CD4-positive, alpha-beta T cell (primary cell): ENCODE results near the gene NHLRC3. TPM values are rescaled to one million over a fixed set of nuclear protein-coding genes. Genes with fewer than 3 reads are reported as not detected.
A peak's percentile ranks its signal among the peaks of the same experiment; 100 is the strongest.

ENCODE experiments used
- ATAC-seq: fragments of 200-7000 bp; cut with Tn5 transposase; one replicate; pipeline ENCODE4 v1.10.0; 2022; ENCODE audit warnings: mild to moderate bottlenecking; ENCODE audit not compliant: poor library complexity
- CTCF ChIA-PET: fragments of 350-600 bp; sonication (Branson Sonifier 250); formaldehyde crosslinking; loops from one replicate; lab custom pipeline; 2021; ENCODE audit warnings: antibody characterized with exemption, inconsistent platforms; lab: Charles Lee
- POLR2A ChIA-PET: fragments of 350-600 bp; sonication (Branson Sonifier 250); formaldehyde crosslinking; loops from one replicate; lab custom pipeline; 2021; ENCODE audit warnings: antibody characterized with exemption, inconsistent platforms; lab: Charles Lee
- DNase-seq, 14 experiments: peaks; one replicate each; pipeline ENCODE4 v3.0.0-alpha.2; 2013 to 2020; ENCODE audit warnings: mixed read lengths in 2 of 14
- H3K27ac ChIP-seq, 2 donors: one replicate each; pipeline versions ENCODE4 v1.5.1 to v1.7.0; 2013; ENCODE audit warnings: low read length in 2 of 2, low read depth in 1 of 2, mild to moderate bottlenecking in 1 of 2
- H3K27me3 ChIP-seq, 2 experiments: 1 replicate in 1 of 2; 2 replicates in 1 of 2; pipeline versions ENCODE4 v1.6.1 to v1.7.0; 2013; ENCODE audit warnings: low read length in 2 of 2, control low read depth in 1 of 2, mild to moderate bottlenecking in 1 of 2, moderate library complexity in 1 of 2; ENCODE audit not compliant: insufficient read depth in 2 of 2, control insufficient read depth in 1 of 2
- H3K36me3 ChIP-seq: one replicate; pipeline ENCODE4 v1.6.1; 2013; ENCODE audit warnings: low read length, control low read depth; ENCODE audit not compliant: insufficient read depth
- H3K4me1 ChIP-seq: one replicate; pipeline ENCODE4 v1.6.1; 2013; ENCODE audit warnings: low read length, control low read depth; ENCODE audit not compliant: insufficient read depth
- H3K4me3 ChIP-seq: one replicate; pipeline ENCODE4 v1.5.1; 2013; ENCODE audit warnings: mild to moderate bottlenecking, low read length, moderate library complexity
- H3K9me3 ChIP-seq, 2 experiments: 1 replicate in 1 of 2; 2 replicates in 1 of 2; pipeline versions ENCODE4 v1.6.1 to v1.7.0; 2013; ENCODE audit warnings: low read length in 2 of 2, mild to moderate bottlenecking in 2 of 2, control low read depth in 1 of 2, moderate library complexity in 1 of 2; ENCODE audit not compliant: control insufficient read depth in 1 of 2, insufficient read depth in 1 of 2
- H3K27ac Mint-ChIP-seq: one replicate; pipeline ENCODE4 v1.8.0; 2020; ENCODE audit warnings: mixed read lengths
- H3K27me3 Mint-ChIP-seq: one replicate; pipeline ENCODE4 v1.8.0; 2021; ENCODE audit warnings: mixed read lengths
- H3K36me3 Mint-ChIP-seq: one replicate; pipeline ENCODE4 v1.8.0; 2021; ENCODE audit warnings: low read depth, mixed read lengths
- H3K4me1 Mint-ChIP-seq: one replicate; pipeline ENCODE4 v1.8.0; 2021; ENCODE audit warnings: low read depth, mixed read lengths
- H3K4me3 Mint-ChIP-seq: one replicate; pipeline ENCODE4 v1.8.0; 2020; ENCODE audit warnings: mild to moderate bottlenecking, mixed read lengths
- H3K9me3 Mint-ChIP-seq: one replicate; pipeline ENCODE4 v1.8.0; 2020; ENCODE audit warnings: mixed read lengths
- intact Hi-C, 2 experiments: fragments of 100-400 bp; cut with DNase I in 1 of 2; cut with micrococcal nuclease in 1 of 2; formaldehyde crosslinking; loops; one replicate each; pipeline versions ENCODE4 v1.15.1 to v1.9.0; 2023 to 2025; cut with DNase I, micrococcal nuclease
- total RNA-seq, 174 experiments: library from RNA in 2 of 174; stranded (reverse) in 2 of 174; gene quantifications; one replicate each; pipeline ENCODE4 v1.2.3 and lab custom pipeline; 2021 to 2026
- TF ChIP-seq, protein P1 (sequence below): fragments of 200-600 bp; IDR thresholded peaks from one replicate; pipeline ENCODE4 v1.8.0; 2022; ENCODE audit warnings: antibody characterized with exemption, mild to moderate bottlenecking

Gene NHLRC3
- total RNA-seq, 2 experiments from 2014 or later, result 3.9 to 5.9 TPM

DNA sequence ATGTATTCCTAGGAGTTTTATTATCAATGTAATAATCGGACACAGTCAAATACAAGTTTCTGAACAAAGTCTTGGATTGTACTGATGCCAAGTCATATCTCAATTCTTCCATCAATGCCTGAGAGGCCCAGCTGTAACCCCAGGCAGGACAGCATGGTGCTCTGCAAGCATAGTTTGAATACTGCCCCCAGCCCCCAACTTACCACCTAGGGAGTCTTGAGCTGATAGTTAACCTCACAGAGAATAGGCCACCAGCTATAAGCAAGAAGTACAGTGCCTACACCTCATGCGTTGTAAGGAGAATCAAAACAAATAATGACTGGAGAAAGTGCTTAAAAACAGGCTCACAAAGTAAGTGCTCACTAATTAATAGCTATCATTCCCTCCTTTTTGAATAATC is 3.1 kb upstream of the NHLRC3 start:
- Histone ChIP-seq H3K27me3 (no peaks in the 10 kb centered on the region), H3K9me3 (no peaks in the 10 kb centered on the region), H3K36me3 (peaks cover 7% of the 10 kb centered on the region), H3K27ac (no peak overlapping the region), H3K4me3 (peak overlapping the region; percentile 80), H3K4me1 (peaks cover 12% of the 10 kb centered on the region)
- Mint-ChIP-seq H3K9me3 (no peaks in the 10 kb centered on the region), H3K4me1 (peaks cover 74% of the 10 kb centered on the region), H3K27me3 (no peaks in the 10 kb centered on the region), H3K27ac (peak overlapping the region; percentile 98), H3K4me3 (peak overlapping the region; percentile 95), H3K36me3 (peaks cover 37% of the 10 kb centered on the region)
- ATAC-seq, result no peak
- CTCF ChIA-PET, result no interaction called here
- DNase-seq, result no peak
- intact Hi-C loops, result loop anchor here (5.0 to 10.0 kb wide), 3 partner anchors 622 to 1980 kb away; partner anchors contain the start of genes COG6 (in 1 of the 2) and SUPT20H (in 1 of the 2)
- POLR2A ChIA-PET, result no interaction called here
- TF ChIP-seq, protein P1, sequence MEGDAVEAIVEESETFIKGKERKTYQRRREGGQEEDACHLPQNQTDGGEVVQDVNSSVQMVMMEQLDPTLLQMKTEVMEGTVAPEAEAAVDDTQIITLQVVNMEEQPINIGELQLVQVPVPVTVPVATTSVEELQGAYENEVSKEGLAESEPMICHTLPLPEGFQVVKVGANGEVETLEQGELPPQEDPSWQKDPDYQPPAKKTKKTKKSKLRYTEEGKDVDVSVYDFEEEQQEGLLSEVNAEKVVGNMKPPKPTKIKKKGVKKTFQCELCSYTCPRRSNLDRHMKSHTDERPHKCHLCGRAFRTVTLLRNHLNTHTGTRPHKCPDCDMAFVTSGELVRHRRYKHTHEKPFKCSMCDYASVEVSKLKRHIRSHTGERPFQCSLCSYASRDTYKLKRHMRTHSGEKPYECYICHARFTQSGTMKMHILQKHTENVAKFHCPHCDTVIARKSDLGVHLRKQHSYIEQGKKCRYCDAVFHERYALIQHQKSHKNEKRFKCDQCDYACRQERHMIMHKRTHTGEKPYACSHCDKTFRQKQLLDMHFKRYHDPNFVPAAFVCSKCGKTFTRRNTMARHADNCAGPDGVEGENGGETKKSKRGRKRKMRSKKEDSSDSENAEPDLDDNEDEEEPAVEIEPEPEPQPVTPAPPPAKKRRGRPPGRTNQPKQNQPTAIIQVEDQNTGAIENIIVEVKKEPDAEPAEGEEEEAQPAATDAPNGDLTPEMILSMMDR, result no peak

DNA sequence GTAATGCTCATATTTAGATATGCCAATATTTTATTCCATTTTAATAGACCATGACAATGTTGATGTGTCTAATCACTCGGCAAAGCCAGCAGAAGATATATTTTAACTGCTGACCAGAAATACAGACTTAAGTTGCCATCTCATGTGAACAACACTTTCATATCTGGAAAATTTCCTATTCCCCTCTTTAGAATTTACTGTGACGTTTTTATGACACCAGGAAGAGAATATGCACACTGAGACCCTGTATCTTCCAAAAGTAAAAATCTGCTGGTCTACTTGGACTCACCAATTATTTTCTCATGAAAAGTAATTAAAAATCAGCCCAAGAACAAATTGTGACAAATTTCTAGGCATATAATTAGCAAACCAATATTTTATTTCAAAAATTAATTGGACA is 2.5 kb upstream of the NHLRC3 start:
- Histone ChIP-seq H3K36me3 (peaks cover 3% of the 10 kb centered on the region), H3K4me3 (peak overlapping the region; percentile 80), H3K4me1 (peaks cover 12% of the 10 kb centered on the region), H3K27ac (no peak overlapping the region), H3K9me3 (no peaks in the 10 kb centered on the region), H3K27me3 (no peaks in the 10 kb centered on the region)
- Mint-ChIP-seq H3K36me3 (peaks cover 35% of the 10 kb centered on the region), H3K4me3 (peak overlapping the region; percentile 95), H3K27ac (peak overlapping the region; percentile 98), H3K4me1 (peaks cover 80% of the 10 kb centered on the region), H3K9me3 (no peaks in the 10 kb centered on the region), H3K27me3 (no peaks in the 10 kb centered on the region)
- ChIA-PET CTCF (no interaction called here), POLR2A (interaction anchor here (2.7 kb wide), 1 partner anchor 13 kb away, joined by 11 read pairs; no protein-coding TSS in a partner anchor)
- DNase-seq, result no peak
- intact Hi-C loops, result loop anchor here (5.0 to 10.0 kb wide), 3 partner anchors 622 to 1981 kb away; partner anchors contain the start of genes COG6 (in 1 of the 2) and SUPT20H (in 1 of the 2)
- no peak for ATAC-seq
- TF ChIP-seq, protein P1, result no peak

DNA sequence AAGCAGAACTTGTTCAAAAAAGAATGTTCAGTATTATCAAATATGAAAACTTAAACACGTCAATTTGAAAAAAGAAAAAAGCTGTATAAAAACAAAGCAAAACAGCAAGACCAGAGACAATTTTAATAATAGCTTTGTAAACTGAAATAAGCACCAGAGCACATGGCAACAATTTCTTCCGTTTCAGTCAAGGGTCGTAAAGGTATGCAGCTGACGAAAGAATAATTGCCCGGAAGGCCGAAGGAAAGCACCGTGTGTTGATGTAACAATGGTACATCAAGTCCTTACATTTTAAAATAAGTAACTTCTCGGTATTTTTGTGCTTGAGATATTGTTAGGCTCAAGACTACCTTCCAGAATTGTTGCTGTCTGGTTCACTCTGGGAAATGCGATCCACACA is 2.0 kb upstream of the NHLRC3 start:
- Histone ChIP-seq H3K27me3 (no peaks in the 10 kb centered on the region), H3K9me3 (no peaks in the 10 kb centered on the region), H3K27ac (no peak overlapping the region), H3K36me3 (no peaks in the 10 kb centered on the region), H3K4me1 (peaks cover 12% of the 10 kb centered on the region), H3K4me3 (peak overlapping the region; percentile 80)
- peak overlapping the region; percentile 98 for H3K27ac Mint-ChIP-seq
- DNase-seq, result peak in 4 of 14 experiments; percentile 24 to 34 (median 34)
- intact Hi-C loops, result loop anchor here (5.0 to 10.0 kb wide), 3 partner anchors 621 to 1981 kb away; partner anchors contain the start of genes COG6 (in 1 of the 2) and SUPT20H (in 1 of the 2)
- no peaks in the 10 kb centered on the region for H3K9me3 Mint-ChIP-seq
- no peaks in the 10 kb centered on the region for H3K27me3 Mint-ChIP-seq
- ATAC-seq, result no peak
- peaks cover 83% of the 10 kb centered on the region for H3K4me1 Mint-ChIP-seq
- H3K36me3 Mint-ChIP-seq, result peaks cover 38% of the 10 kb centered on the region
- ChIA-PET CTCF (no interaction called here), POLR2A (interaction anchor here (2.7 kb wide), 1 partner anchor 12 kb away, joined by 11 read pairs; no protein-coding TSS in a partner anchor)
- TF ChIP-seq, protein P1, result no peak
- H3K4me3 Mint-ChIP-seq, result peak overlapping the region; percentile 95
